Liver (tissue), 9 donors: Measurements from ENCODE around the gene CCSER2. TPM values are rescaled to one million over a fixed set of nuclear protein-coding genes. Genes with fewer than 3 reads are reported as not detected.
A peak's percentile ranks its signal among the peaks of the same experiment; 100 is the strongest.

Experiments
- DNase-seq: peaks from one replicate; pipeline ENCODE4 v3.0.0-alpha.2; 2017; ENCODE audit warnings: low spot score
- H3K27ac ChIP-seq, 2 donors: one replicate each; pipeline ENCODE4 v1.7.0; 2013; ENCODE audit warnings: inconsistent platforms in 2 of 2, low read length in 2 of 2, control low read depth in 1 of 2, low read depth in 1 of 2, mild to moderate bottlenecking in 1 of 2
- H3K27me3 ChIP-seq, 4 donors: one replicate each; pipeline versions ENCODE4 v1.6.1 to v1.7.0; 2013; ENCODE audit warnings: low read length in 3 of 4, inconsistent platforms in 1 of 4, mild to moderate bottlenecking in 1 of 4, moderate library complexity in 1 of 4; ENCODE audit not compliant: control insufficient read depth in 4 of 4, insufficient read depth in 4 of 4
- H3K36me3 ChIP-seq, 4 donors: one replicate each; pipeline versions ENCODE4 v1.6.1 to v1.7.0; 2013; ENCODE audit warnings: low read length in 3 of 4, mild to moderate bottlenecking in 3 of 4, low read depth in 1 of 4, moderate library complexity in 1 of 4; ENCODE audit not compliant: control insufficient read depth in 4 of 4, insufficient read depth in 3 of 4
- H3K4me1 ChIP-seq, 4 donors: one replicate each; pipeline versions ENCODE4 v1.6.1 to v1.7.0; 2013; ENCODE audit warnings: low read length in 3 of 4, mild to moderate bottlenecking in 3 of 4, moderate library complexity in 1 of 4; ENCODE audit not compliant: control insufficient read depth in 4 of 4, insufficient read depth in 4 of 4
- H3K4me3 ChIP-seq, 3 donors: one replicate each; pipeline versions ENCODE4 v1.6.1 to v1.7.0; 2013; ENCODE audit warnings: low read length in 3 of 3, control low read depth in 1 of 3, low read depth in 1 of 3, mild to moderate bottlenecking in 1 of 3
- H3K9ac ChIP-seq, 2 donors: one replicate each; pipeline ENCODE4 v1.7.0; 2013; ENCODE audit warnings: low read length in 2 of 2, mild to moderate bottlenecking in 2 of 2, moderate library complexity in 2 of 2, control low read depth in 1 of 2, low read depth in 1 of 2
- H3K9me3 ChIP-seq, 4 donors: one replicate each; pipeline versions ENCODE4 v1.6.1 to v1.7.0; 2013; ENCODE audit warnings: low read length in 3 of 4; ENCODE audit not compliant: control insufficient read depth in 4 of 4
- ATF3 ChIP-seq: IDR thresholded peaks from 2 replicates; pipeline ENCODE4 v1.6.1; 2016; ENCODE audit warnings: antibody characterized with exemption
- CTCF ChIP-seq: fragments of 150-350 bp; IDR thresholded peaks from 2 replicates; pipeline ENCODE4 v1.5.1; 2017; ENCODE audit warnings: improper control_type of control experiment, low read depth, low read length; ENCODE audit not compliant: missing input control
- EGR1 ChIP-seq, 2 donors: IDR thresholded peaks; 2 replicates each; pipeline ENCODE4 v1.6.1; 2016 to 2018; ENCODE audit warnings: antibody characterized with exemption in 2 of 2, low read depth in 2 of 2
- FOXA1 ChIP-seq: IDR thresholded peaks from 2 replicates; pipeline ENCODE4 v1.6.1; 2016; ENCODE audit warnings: antibody characterized with exemption
- FOXA2 ChIP-seq: IDR thresholded peaks from 2 replicates; pipeline ENCODE4 v1.6.1; 2016; ENCODE audit warnings: antibody characterized with exemption
- GABPA ChIP-seq, 2 donors: IDR thresholded peaks in 1 of 2; conservative IDR thresholded peaks in 1 of 2; 2 replicates each; pipeline ENCODE4 v1.6.1; 2016; ENCODE audit warnings: antibody characterized with exemption in 2 of 2, mild to moderate bottlenecking in 1 of 2, moderate library complexity in 1 of 2
- HNF4A ChIP-seq, 2 donors: conservative IDR thresholded peaks; 2 replicates each; pipeline ENCODE4 v1.6.1; 2016; ENCODE audit warnings: antibody characterized with exemption in 2 of 2, mild to moderate bottlenecking in 2 of 2
- HNF4G ChIP-seq: IDR thresholded peaks from 2 replicates; pipeline ENCODE4 v1.6.1; 2016; ENCODE audit warnings: antibody characterized with exemption
- JUND ChIP-seq, 2 donors: IDR thresholded peaks; 2 replicates each; pipeline ENCODE4 v1.6.1; 2016; ENCODE audit warnings: antibody characterized with exemption in 2 of 2
- MAX ChIP-seq: IDR thresholded peaks from 2 replicates; pipeline ENCODE4 v1.6.1; 2016; ENCODE audit warnings: antibody characterized with exemption
- NR2F2 ChIP-seq: IDR thresholded peaks from 2 replicates; pipeline ENCODE4 v1.6.1; 2016; ENCODE audit warnings: antibody characterized with exemption
- RAD21 ChIP-seq, 2 donors: IDR thresholded peaks; 2 replicates each; pipeline ENCODE4 v1.6.1; 2016; ENCODE audit warnings: antibody characterized with exemption in 2 of 2, mild to moderate bottlenecking in 2 of 2
- REST ChIP-seq: IDR thresholded peaks from 2 replicates; pipeline ENCODE4 v1.6.1; 2016; ENCODE audit warnings: antibody characterized with exemption, mild to moderate bottlenecking
- RXRA ChIP-seq, 2 donors: IDR thresholded peaks; 2 replicates each; pipeline ENCODE4 v1.6.1; 2017 to 2018; ENCODE audit warnings: antibody characterized with exemption in 2 of 2, mild to moderate bottlenecking in 1 of 2
- SP1 ChIP-seq: IDR thresholded peaks from 2 replicates; pipeline ENCODE4 v1.6.1; 2018; ENCODE audit warnings: antibody characterized with exemption, mild to moderate bottlenecking
- TAF1 ChIP-seq: conservative IDR thresholded peaks from 2 replicates; pipeline ENCODE4 v1.6.1; 2016; ENCODE audit warnings: antibody characterized with exemption, mild to moderate bottlenecking
- YY1 ChIP-seq: IDR thresholded peaks from 2 replicates; pipeline ENCODE4 v1.6.1; 2016; ENCODE audit warnings: antibody characterized with exemption, mild to moderate bottlenecking
- ZBTB33 ChIP-seq: IDR thresholded peaks from 2 replicates; pipeline ENCODE4 v1.6.1; 2016; ENCODE audit warnings: antibody characterized with exemption
- WGBS: extraction: QIAGEN DNeasy Blood & Tissue Kit; methylation state at CpG from one replicate; pipeline ENCODE4 v1.1.7; 2013; 5-methylcytosine and 5-hydroxymethylcytosine counted together
- polyA plus RNA-seq, 2 donors: library from polyadenylated mRNA; stranded (reverse) in 1 of 2; unstranded in 1 of 2; fragments of 200-250 nt in 1 of 2; fragments of >200 nt in 1 of 2; fragmentation: Nextera tagmentation in 1 of 2; extraction: Ambion mirVana in 1 of 2; gene quantifications; one replicate each; pipeline versions ENCODE4 v1.2.1 to v1.2.3, GENCODE V29; 2013 to 2015
- total RNA-seq, 2 donors: library from RNA; depleted of rRNA; stranded (reverse); fragments of >200 nt; gene quantifications; one replicate each; pipeline ENCODE4 v1.2.3, GENCODE V29; 2014
- donor health status: healthy.
- donor health status: healthy.
- donor health status: healthy.
- donor health status: healthy.
- donor health status: healthy.

CCSER2 gene
- total and polyA plus RNA-seq, 4 donors = 5.6 to 18.2 (median 12.1) TPM

GRCh38 chr10:84340187-84340586 is 11.8 kb downstream of the CCSER2 start:
- no peaks in the 10 kb centered on the region for H3K36me3 ChIP-seq
- no peaks in the 10 kb centered on the region for H3K27me3 ChIP-seq
- WGBS = 46% methylated on average over 3 of the region's 3 CpGs
- H3K4me1 ChIP-seq = peaks cover 5 to 10% (median 8%) of the 10 kb centered on the region in 4 donors
- no peak for DNase-seq
- H3K27ac ChIP-seq = no peak overlapping the region
- H3K4me3 ChIP-seq = no peak overlapping the region
- no peaks in the 10 kb centered on the region for H3K9me3 ChIP-seq
- no peak overlapping the region for H3K9ac ChIP-seq
- peak in 1 of 2 donors; percentile 25 for TF ChIP-seq HNF4A (conservative IDR thresholded peaks at IDR 0.05)
- peak; percentile 8 for TF ChIP-seq SP1
- TF ChIP-seq RXRA (IDR thresholded peaks at IDR 0.05) = no peak

- 82% methylated on average over 9 of the region's 9 CpGs for WGBS
- Histone ChIP-seq H3K36me3 (no peaks in the 10 kb centered on the region), H3K27ac (no peak overlapping the region), H3K27me3 (no peaks in the 10 kb centered on the region), H3K4me1 (peaks cover 2 to 10% (median 8%) of the 10 kb centered on the region in 4 donors), H3K4me3 (no peak overlapping the region), H3K9me3 (no peaks in the 10 kb centered on the region), H3K9ac (no peak overlapping the region)
- no peak for TF ChIP-seq RXRA (IDR thresholded peaks at IDR 0.05)
- no peak for TF ChIP-seq HNF4G
- TF ChIP-seq ATF3 = no peak
- TF ChIP-seq RAD21 (IDR thresholded peaks at IDR 0.05) = no peak
- no peak for TF ChIP-seq SP1
- TF ChIP-seq CTCF = no peak
- TF ChIP-seq EGR1 (IDR thresholded peaks at IDR 0.05; ENCODE audit: low read depth in 2 of 2) = no peak
- TF ChIP-seq FOXA2 = no peak
- TF ChIP-seq TAF1 = no peak
- no peak for TF ChIP-seq ZBTB33
- TF ChIP-seq REST = no peak
- no peak for TF ChIP-seq YY1
- TF ChIP-seq HNF4A (conservative IDR thresholded peaks at IDR 0.05) = no peak
- no peak for TF ChIP-seq FOXA1
- TF ChIP-seq JUND (IDR thresholded peaks at IDR 0.05) = no peak
- no peak for TF ChIP-seq GABPA (IDR thresholded peaks at IDR 0.05 in 1 of 2, conservative IDR thresholded peaks at IDR 0.05 in 1 of 2)
- no peak for TF ChIP-seq NR2F2
- TF ChIP-seq MAX = no peak
- DNase-seq = no peak
These were observed 12.5 kb downstream of the CCSER2 start for GRCh38 chr10:84340632-84341537.
